ENCODE results near the gene SERPINI2. TPM values are rescaled to one million over a fixed set of nuclear protein-coding genes. Genes with fewer than 3 reads are reported as not detected.

The SERPINI2 gene, protein sequence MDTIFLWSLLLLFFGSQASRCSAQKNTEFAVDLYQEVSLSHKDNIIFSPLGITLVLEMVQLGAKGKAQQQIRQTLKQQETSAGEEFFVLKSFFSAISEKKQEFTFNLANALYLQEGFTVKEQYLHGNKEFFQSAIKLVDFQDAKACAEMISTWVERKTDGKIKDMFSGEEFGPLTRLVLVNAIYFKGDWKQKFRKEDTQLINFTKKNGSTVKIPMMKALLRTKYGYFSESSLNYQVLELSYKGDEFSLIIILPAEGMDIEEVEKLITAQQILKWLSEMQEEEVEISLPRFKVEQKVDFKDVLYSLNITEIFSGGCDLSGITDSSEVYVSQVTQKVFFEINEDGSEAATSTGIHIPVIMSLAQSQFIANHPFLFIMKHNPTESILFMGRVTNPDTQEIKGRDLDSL
- total RNA-seq (2021; fragmentation: NEBNext Ultra II Directional; extraction: Animal tissue kit (Norgen Biotek cat#: 25700)): 0.25 and 0.26 TPM in 2 replicates
- polyA plus RNA-seq (2011; rRNA removed): not detected in 2 replicates
- 0.09 TPM for polyA plus RNA-seq (2011; cell fraction: cytosol; rRNA removed)
- polyA plus RNA-seq (2011; cell fraction: nucleus; rRNA removed): 0.29 TPM
- 0.37 TPM in 1 of 4 replicates, not detected in the others for polyA plus RNA-seq (2012, experiment 1 of 2)
- not detected for polyA plus RNA-seq (2012, experiment 2 of 2)
- 0.18 TPM for polyA plus RNA-seq (2013, experiment 1 of 2)
- polyA plus RNA-seq (2013, experiment 2 of 2): 0.20 TPM
- 0.37 TPM in 1 of 2 replicates, not detected in the other for polyA minus RNA-seq (2011; rRNA and poly(A)+ RNA removed)
- polyA minus RNA-seq (2011; cell fraction: cytosol; rRNA and poly(A)+ RNA removed): not detected
- polyA minus RNA-seq (2011; cell fraction: nucleus; rRNA and poly(A)+ RNA removed): not detected
- long read RNA-seq, experiment 1: 0 reads
- long read RNA-seq, experiment 2: 0 reads

GRCh38 chr3:167473863-167474262 lies at the start of gene SERPINI2:
Gene SERPINI2, minus strand, starts transcription at chr3:167474042. Its CDS starts 2,208 bp downstream, at chr3:167471834.
- Histone ChIP-seq H3K23ac (ENCODE audit: insufficient read length) (no peak within 1 kb of the TSS), H3K4me1 (replicated peaks in 1 of 4; ENCODE audit: control insufficient read depth in 3 of 4, insufficient read depth in 4 of 4, low read length in 3 of 4) (no peaks in the 10 kb centered on the region), H4K20me1 (replicated peaks in 1 of 2; ENCODE audit: control insufficient read depth in 1 of 2, insufficient read depth in 2 of 2, low read length in 2 of 2) (no peaks in the 10 kb centered on the region), H3K79me2 (ENCODE audit: control insufficient read depth in 1 of 2, insufficient read depth in 2 of 2, low read length in 2 of 2) (no peaks in the 10 kb centered on the region), H4K91ac (replicated peaks; ENCODE audit: insufficient read length, low read length) (no peak within 1 kb of the TSS), H3K9me3 (ENCODE audit: insufficient read depth in 2 of 2, low read depth in 1 of 2, low read length in 1 of 2) (no peaks in the 10 kb centered on the region), H2BK120ac (replicated peaks; ENCODE audit: low read depth, low read length) (no peak within 1 kb of the TSS), H3K23me2 (ENCODE audit: low read depth, low read length) (no peaks in the 10 kb centered on the region), H2BK15ac (ENCODE audit: low read length) (no peak within 1 kb of the TSS), H2BK20ac (ENCODE audit: low read length) (no peak within 1 kb of the TSS), H3K36me3 (ENCODE audit: control insufficient read depth in 2 of 4, insufficient read depth in 4 of 4, low read length in 3 of 4) (no peaks in the 10 kb centered on the region), H2BK12ac (ENCODE audit: low read depth, low read length) (no peak within 1 kb of the TSS), H3K79me1 (ENCODE audit: low read depth, low read length) (no peaks in the 10 kb centered on the region), H2BK5ac (ENCODE audit: low read depth, low read length) (no peak within 1 kb of the TSS), H3K18ac (ENCODE audit: extremely low read depth, low read length) (no peak within 1 kb of the TSS), H3K4me2 (ENCODE audit: insufficient read depth in 1 of 2, low read depth in 2 of 2, low read length in 2 of 2) (no peak within 1 kb of the TSS), H2AK5ac (ENCODE audit: low read depth, low read length) (no peak within 1 kb of the TSS), H4K8ac (ENCODE audit: extremely low read depth, insufficient read depth, low read length) (no peak within 1 kb of the TSS), H3K14ac (ENCODE audit: insufficient read length) (no peak within 1 kb of the TSS), H3K9ac (replicated peaks in 1 of 4; ENCODE audit: extremely low read depth in 1 of 4, low read depth in 3 of 4, low read length in 3 of 4) (no peak within 1 kb of the TSS), H3K56ac (replicated peaks; ENCODE audit: insufficient read length, low read depth, low read length) (no peak within 1 kb of the TSS), H4K5ac (ENCODE audit: insufficient read length, low read depth, low read length) (no peak within 1 kb of the TSS), H3K27me3 (replicated peaks in 1 of 4; ENCODE audit: control insufficient read depth in 3 of 4, extremely low read depth in 1 of 4, insufficient read depth in 3 of 4, low read length in 3 of 4) (no peaks in the 10 kb centered on the region), H3K4ac (replicated peaks; ENCODE audit: insufficient read length, low read depth, low read length) (no peak within 1 kb of the TSS), H3K4me3 (ENCODE audit: extremely low read depth in 1 of 4, insufficient read depth in 2 of 4, low read depth in 3 of 4, low read length in 4 of 4) (no peak within 1 kb of the TSS), H2AFZ (ENCODE audit: low read length) (no peak within 1 kb of the TSS), H3K27ac (ENCODE audit: low read depth, low read length) (no peak within 1 kb of the TSS)
- 93% methylated on average over 4 of the region's 4 CpGs; no CpG with 5 or more reads in 1 of the 2 experiments for WGBS, 2 experiments (ENCODE audit: extremely low coverage in 1 of 2, insufficient coverage in 1 of 2, insufficient read length in 1 of 2, insufficient replicate concordance in 2 of 2, low coverage in 1 of 2, low lambda C conversion rate in 2 of 2, missing lambda C conversion rate in 1 of 2)
- ChIA-PET POLR2A (ENCODE audit: partially characterized antibody) (no interaction called here), CTCF (ENCODE audit: partially characterized antibody) (no interaction called here)
- no peak for DNase-seq (ENCODE audit: low read depth in 1 of 2, low spot score in 2 of 2)
- no peak for FAIRE-seq
- TF ChIP-seq JUN (IDR thresholded peaks at IDR 0.05; ENCODE audit: low read depth, low read length) (no peak), TBP (IDR thresholded peaks at IDR 0.05; ENCODE audit: low read depth, low read length) (no peak), JUND (IDR thresholded peaks at IDR 0.05; ENCODE audit: low read length) (no peak), SP1 (IDR thresholded peaks at IDR 0.05; ENCODE audit: low read depth, low read length) (no peak), KDM5A (IDR thresholded peaks at IDR 0.05; ENCODE audit: low read length) (no peak), CTBP2 (IDR thresholded peaks at IDR 0.05; ENCODE audit: borderline replicate concordance, insufficient read depth, insufficient read length, low read length) (no peak), BRCA1 (IDR thresholded peaks at IDR 0.05; ENCODE audit: low read depth, low read length) (no peak), CEBPB (IDR thresholded peaks at IDR 0.05; ENCODE audit: low read depth, low read length) (no peak), TCF12 (IDR thresholded peaks at IDR 0.05; ENCODE audit: low read depth, low read length) (no peak), EZH2 (IDR thresholded peaks at IDR 0.05; ENCODE audit: low read depth, low read length, severe bottlenecking) (no peak), SP4 (IDR thresholded peaks at IDR 0.05; ENCODE audit: low read length) (no peak), GABPA (IDR thresholded peaks at IDR 0.05; ENCODE audit: borderline replicate concordance, insufficient read depth, low read length) (no peak)

All from H1 (cell line).